Bronchial epithelial cell (primary cell): ENCODE results near the gene COG8. TPM values are rescaled to one million over a fixed set of nuclear protein-coding genes. Genes with fewer than 3 reads are reported as not detected.

Experiments used
- DNase-seq: peaks from one replicate; pipeline ENCODE4 v3.0.0-alpha.2; 2010; ENCODE audit warnings: low read depth
- FAIRE-seq: peaks from 2 replicates; lab custom pipeline; 2011; peaks lifted over from hg19 to GRCh38; lab: Jason Lieb, UNC
- H3K27me3 ChIP-seq: 2 replicates; pipeline ENCODE4 v1.5.1; 2011; ENCODE audit warnings: low read length; ENCODE audit not compliant: control insufficient read depth, insufficient read depth
- H3K36me3 ChIP-seq: 2 replicates; pipeline ENCODE4 v1.5.1; 2011; ENCODE audit warnings: low read length; ENCODE audit not compliant: control insufficient read depth, insufficient read depth
- H3K4me3 ChIP-seq: 2 replicates; pipeline ENCODE4 v1.5.1; 2011; ENCODE audit warnings: mild to moderate bottlenecking, low read depth, low read length, control low read depth
- CTCF ChIP-seq: IDR thresholded peaks from 2 replicates; pipeline ENCODE4 v1.5.1; 2011; ENCODE audit warnings: mild to moderate bottlenecking, moderate library complexity, low read length, control low read depth, inconsistent platforms; ENCODE audit not compliant: insufficient read depth, severe bottlenecking
- total RNA-seq: library from RNA; depleted of rRNA; stranded (reverse); fragments of >200 nt; gene quantifications from 2 replicates; pipeline ENCODE4 v1.2.1, GENCODE V29; 2014

The COG8 gene
- total RNA-seq, 1 donor from 2014 or later, result 18.2 TPM

- no peak overlapping the region for H3K4me3 ChIP-seq
- no peak for TF ChIP-seq CTCF
- peaks cover 55% of the 10 kb centered on the region for H3K36me3 ChIP-seq
- FAIRE-seq, result no peak
- DNase-seq, result no peak
- no peaks in the 10 kb centered on the region for H3K27me3 ChIP-seq
Observed at GRCh38 chr16:69318177-69318910, 21.0 kb downstream of the COG8 start.

GRCh38 chr16:69316595-69317034 lies 22.7 kb downstream of the COG8 start:
- FAIRE-seq, result no peak
- Histone ChIP-seq H3K27me3 (no peaks in the 10 kb centered on the region), H3K4me3 (no peak overlapping the region), H3K36me3 (peaks cover 49% of the 10 kb centered on the region)
- TF ChIP-seq CTCF, result no peak
- DNase-seq, result no peak

GRCh38 chr16:69315486-69316311 lies 23.7 kb downstream of the COG8 start:
- Histone ChIP-seq H3K36me3 (peaks cover 44% of the 10 kb centered on the region), H3K4me3 (no peak overlapping the region), H3K27me3 (no peaks in the 10 kb centered on the region)
- FAIRE-seq (no peak), DNase-seq (no peak)
- no peak for TF ChIP-seq CTCF

GRCh38 chr16:69314534-69314933 lies 24.8 kb downstream of the COG8 start:
- no peak overlapping the region for H3K4me3 ChIP-seq
- TF ChIP-seq CTCF, result no peak
- H3K36me3 ChIP-seq, result peaks cover 35% of the 10 kb centered on the region
- H3K27me3 ChIP-seq, result no peaks in the 10 kb centered on the region
- FAIRE-seq, result no peak
- DNase-seq, result no peak

- Histone ChIP-seq H3K27me3 (no peaks in the 10 kb centered on the region), H3K36me3 (peaks cover 26% of the 10 kb centered on the region), H3K4me3 (no peak overlapping the region)
- no peak for TF ChIP-seq CTCF
- no peak for FAIRE-seq
- DNase-seq, result no peak
Observed at GRCh38 chr16:69313469-69313868, 25.9 kb downstream of the COG8 start.
